Transverse colon (tissue), 4 donors: ENCODE results near the gene ABHD6. TPM values are rescaled to one million over a fixed set of nuclear protein-coding genes. Genes with fewer than 3 reads are reported as not detected.
A peak's percentile ranks its signal among the peaks of the same experiment; 100 is the strongest.

Experiments used
- DNase-seq: peaks from one replicate; pipeline ENCODE4 v3.0.0-alpha.2; 2019
- H3K27ac ChIP-seq, 4 donors: fragments of 200-600 bp; sonication (generic); 2 replicates each; pipeline ENCODE4 v1.5.1; 2016 to 2018; ENCODE audit warnings: inconsistent platforms in 4 of 4
- H3K27me3 ChIP-seq: fragments of 200-600 bp; sonication (generic); 2 replicates; pipeline ENCODE4 v1.5.1; 2017; ENCODE audit warnings: inconsistent platforms
- H3K36me3 ChIP-seq, 4 donors: fragments of 200-600 bp; sonication (generic); 2 replicates each; pipeline ENCODE4 v1.5.1; 2017 to 2019; ENCODE audit warnings: inconsistent platforms in 4 of 4
- H3K4me1 ChIP-seq, 4 donors: fragments of 200-600 bp; sonication (generic); 2 replicates each; pipeline ENCODE4 v1.5.1; 2017 to 2020; ENCODE audit warnings: inconsistent platforms in 4 of 4
- H3K4me3 ChIP-seq, 4 donors: fragments of 200-600 bp; sonication (generic); 1 replicate in 1 of 4; 2 replicates in 3 of 4; pipeline versions ENCODE4 v1.5.1 to v1.6.1; 2017 to 2019; ENCODE audit warnings: inconsistent platforms in 4 of 4
- H3K9me3 ChIP-seq, 2 donors: fragments of 200-600 bp; sonication (generic); 2 replicates each; pipeline ENCODE4 v1.5.1; 2017 to 2019; ENCODE audit warnings: inconsistent platforms in 2 of 2
- EP300 ChIP-seq: sonication (generic); formaldehyde crosslinking; IDR thresholded peaks from one replicate; pipeline ENCODE4 v1.6.1; 2017; ENCODE audit warnings: antibody characterized with exemption, low read depth
- POLR2A ChIP-seq: fragments of 450-650 bp; IDR thresholded peaks from one replicate; pipeline ENCODE4 v1.6.1; 2016; ENCODE audit warnings: antibody characterized with exemption, mild to moderate bottlenecking, moderate library complexity
- POLR2AphosphoS5 ChIP-seq, 3 donors: sonication (generic); formaldehyde crosslinking; IDR thresholded peaks; one replicate each; pipeline ENCODE4 v1.6.1; 2016; ENCODE audit warnings: antibody characterized with exemption in 3 of 3
- WGBS, 2 donors: methylation state at CpG; one replicate each; pipeline ENCODE4 v1.1.5; 2018; ENCODE audit warnings: low coverage in 1 of 2; 5-methylcytosine and 5-hydroxymethylcytosine counted together
- in situ Hi-C, 4 donors: fragments of 200-750 bp; cut with MboI; loops; one replicate each; pipeline versions ENCODE4 v1.15.0 to v1.15.1; 2017; ENCODE audit warnings: low sequenced_read_pairs in 3 of 4, low pct_ligation_motif_present in 1 of 4, low pct_unique_long_range_greater_than_20kb in 1 of 4
- intact Hi-C: fragments of 100-400 bp; cut with DNase I; formaldehyde crosslinking; loops from one replicate; pipeline ENCODE4 v1.15.1; 2023; ENCODE audit warnings: low total_unique reads
- total RNA-seq, 4 donors: library from RNA; depleted of rRNA; stranded (reverse); fragments of >200 nt; gene quantifications; one replicate each; pipeline ENCODE4 v1.1.0, GENCODE V29; 2016
- TF ChIP-seq, protein P1 (sequence below), 5 experiments: fragments of 200-600 bp in 3 of 5; fragments of 450-650 bp in 2 of 5; sonication (generic) in 3 of 5; IDR thresholded peaks; 1 replicate in 2 of 5; 2 replicates in 3 of 5; pipeline ENCODE4 v1.5.1; 2016 to 2017; ENCODE audit warnings: antibody characterized with exemption in 5 of 5, inconsistent platforms in 3 of 5, mild to moderate bottlenecking in 2 of 5, moderate library complexity in 1 of 5

Gene ABHD6
- total RNA-seq, 4 donors from 2014 or later, result 5.2 to 68.1 (median 32.0) TPM

DNA sequence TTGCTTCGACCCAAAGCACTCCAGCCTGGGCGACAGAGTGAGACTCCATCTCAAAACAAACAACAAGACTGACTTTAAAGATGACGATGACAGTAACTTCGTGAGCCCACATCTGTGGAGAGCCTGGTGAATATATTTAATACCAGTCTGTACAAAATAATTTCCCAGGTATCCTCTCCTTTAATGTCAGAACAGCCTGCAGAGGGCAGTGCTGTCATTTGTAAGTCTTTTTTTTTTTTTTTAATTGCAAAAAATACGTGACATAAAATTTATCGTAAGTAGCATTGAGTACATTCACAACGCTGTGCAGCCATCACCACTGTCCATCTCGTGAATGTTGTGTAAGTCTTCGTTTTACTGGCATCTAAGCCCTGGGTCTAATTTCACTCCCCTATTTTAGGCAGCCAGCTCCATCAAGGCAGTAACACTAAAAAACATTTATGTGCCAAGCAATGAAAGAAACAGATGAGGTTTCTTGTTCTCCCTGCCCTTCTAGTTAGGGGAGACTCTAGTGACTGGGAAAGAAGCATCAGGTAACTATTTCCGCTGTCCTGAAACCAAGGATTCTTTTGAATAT, 70.1 kb downstream of the ABHD6 start:
- DNase-seq, result peak; percentile 46
- Histone ChIP-seq H3K27ac (peak overlapping the region; percentile 95 to 96 (median 96)), H3K4me1 (peaks cover 12 to 27% (median 23%) of the 10 kb centered on the region in 4 donors), H3K9me3 (no peaks in the 10 kb centered on the region), H3K27me3 (no peaks in the 10 kb centered on the region), H3K4me3 (peak overlapping the region; percentile 65 to 92 (median 87)), H3K36me3 (peaks cover 0 to 26% (median 13%) of the 10 kb centered on the region in 4 donors)
- 19 to 20% methylated on average over 9 to 10 of the region's 10 CpGs for WGBS, 2 donors
- intact Hi-C loops (loop anchor here (5.0 kb wide), 1 partner anchor 70 kb away; the partner anchor contains the start of gene ABHD6), in situ Hi-C loops (loop anchor here in 1 of 4 donors (25.0 kb wide), 1 partner anchor 230 kb away; the partner anchor contains the start of gene ACOX2)
- TF ChIP-seq, protein P1, sequence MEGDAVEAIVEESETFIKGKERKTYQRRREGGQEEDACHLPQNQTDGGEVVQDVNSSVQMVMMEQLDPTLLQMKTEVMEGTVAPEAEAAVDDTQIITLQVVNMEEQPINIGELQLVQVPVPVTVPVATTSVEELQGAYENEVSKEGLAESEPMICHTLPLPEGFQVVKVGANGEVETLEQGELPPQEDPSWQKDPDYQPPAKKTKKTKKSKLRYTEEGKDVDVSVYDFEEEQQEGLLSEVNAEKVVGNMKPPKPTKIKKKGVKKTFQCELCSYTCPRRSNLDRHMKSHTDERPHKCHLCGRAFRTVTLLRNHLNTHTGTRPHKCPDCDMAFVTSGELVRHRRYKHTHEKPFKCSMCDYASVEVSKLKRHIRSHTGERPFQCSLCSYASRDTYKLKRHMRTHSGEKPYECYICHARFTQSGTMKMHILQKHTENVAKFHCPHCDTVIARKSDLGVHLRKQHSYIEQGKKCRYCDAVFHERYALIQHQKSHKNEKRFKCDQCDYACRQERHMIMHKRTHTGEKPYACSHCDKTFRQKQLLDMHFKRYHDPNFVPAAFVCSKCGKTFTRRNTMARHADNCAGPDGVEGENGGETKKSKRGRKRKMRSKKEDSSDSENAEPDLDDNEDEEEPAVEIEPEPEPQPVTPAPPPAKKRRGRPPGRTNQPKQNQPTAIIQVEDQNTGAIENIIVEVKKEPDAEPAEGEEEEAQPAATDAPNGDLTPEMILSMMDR (IDR thresholded peaks at IDR 0.05), result peak; percentile 22 to 52 (median 37)
- no peak for TF ChIP-seq POLR2A

DNA sequence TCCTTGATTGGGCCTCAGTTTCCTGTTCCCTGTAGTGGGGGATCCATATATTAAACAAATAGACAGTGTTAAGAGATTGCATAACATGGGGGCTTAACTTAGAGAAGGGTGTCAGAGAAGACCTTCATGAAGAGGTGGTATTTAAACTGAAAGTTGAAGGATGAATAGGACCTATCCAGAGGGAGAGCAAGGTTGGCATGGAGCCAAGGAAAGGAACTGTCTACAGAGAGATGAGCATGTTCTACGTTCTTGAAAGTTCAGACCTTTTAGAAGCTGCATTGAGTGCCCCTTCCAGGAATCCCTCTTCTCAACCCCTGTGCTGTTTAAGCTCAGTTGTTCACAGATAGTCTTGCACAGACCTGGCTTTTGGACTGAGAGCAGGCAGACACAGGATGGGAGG, 71.1 kb downstream of the ABHD6 start:
- TF ChIP-seq POLR2AphosphoS5 (IDR thresholded peaks at IDR 0.05) (no peak), EP300 (no peak), POLR2A (no peak)
- TF ChIP-seq, protein P1 (IDR thresholded peaks at IDR 0.05), result no peak
- intact Hi-C loops, result loop anchor here (5.0 kb wide), 1 partner anchor 71 kb away; the partner anchor contains the start of gene ABHD6
- DNase-seq, result no peak
- in situ Hi-C loops, result loop anchor here in 1 of 4 donors (25.0 kb wide), 1 partner anchor 229 kb away; the partner anchor contains the start of gene ACOX2
- Histone ChIP-seq H3K4me1 (peaks cover 12 to 27% (median 23%) of the 10 kb centered on the region in 4 donors), H3K9me3 (no peaks in the 10 kb centered on the region), H3K27me3 (no peaks in the 10 kb centered on the region), H3K27ac (peak overlapping the region in 2 of 4 donors; percentile 95 to 96), H3K36me3 (peaks cover 0 to 29% (median 14%) of the 10 kb centered on the region in 4 donors), H3K4me3 (no peak overlapping the region)
- 38% methylated on average over 1 of the region's 1 CpG; no CpG with 5 or more reads in 1 of the 2 donors for WGBS, 2 donors

DNA sequence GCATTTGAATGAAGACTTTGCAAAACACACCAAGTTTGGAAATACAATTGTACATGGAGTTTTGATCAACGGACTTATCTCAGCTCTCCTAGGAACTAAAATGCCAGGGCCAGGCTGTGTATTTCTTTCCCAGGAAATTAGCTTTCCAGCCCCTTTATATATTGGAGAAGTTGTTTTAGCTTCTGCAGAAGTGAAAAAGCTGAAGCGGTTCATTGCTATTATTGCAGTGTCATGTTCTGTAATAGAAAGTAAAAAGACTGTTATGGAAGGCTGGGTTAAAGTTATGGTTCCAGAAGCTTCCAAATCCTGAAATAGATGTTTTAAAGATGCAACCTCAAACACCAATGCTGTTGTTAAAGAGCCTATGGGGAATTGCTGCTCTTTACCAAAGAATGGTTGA, 80.2 kb downstream of the ABHD6 start:
- TF ChIP-seq POLR2A (no peak), EP300 (no peak), POLR2AphosphoS5 (IDR thresholded peaks at IDR 0.05) (no peak)
- TF ChIP-seq, protein P1 (IDR thresholded peaks at IDR 0.05), result no peak
- no peak overlapping the region for H3K27ac ChIP-seq
- intact Hi-C loops (no loop called here), in situ Hi-C loops (loop anchor here in 1 of 4 donors (25.0 kb wide), 1 partner anchor 219 kb away; the partner anchor contains the start of gene ACOX2)
- DNase-seq, result no peak
- no peaks in the 10 kb centered on the region for H3K27me3 ChIP-seq
- no peaks in the 10 kb centered on the region for H3K9me3 ChIP-seq
- no peak overlapping the region for H3K4me3 ChIP-seq
- no peaks in the 10 kb centered on the region for H3K4me1 ChIP-seq
- H3K36me3 ChIP-seq, result peaks cover 0 to 45% (median 15%) of the 10 kb centered on the region in 4 donors
- WGBS, 2 donors, result 80 to 88% methylated on average over 2 of the region's 2 CpGs

DNA sequence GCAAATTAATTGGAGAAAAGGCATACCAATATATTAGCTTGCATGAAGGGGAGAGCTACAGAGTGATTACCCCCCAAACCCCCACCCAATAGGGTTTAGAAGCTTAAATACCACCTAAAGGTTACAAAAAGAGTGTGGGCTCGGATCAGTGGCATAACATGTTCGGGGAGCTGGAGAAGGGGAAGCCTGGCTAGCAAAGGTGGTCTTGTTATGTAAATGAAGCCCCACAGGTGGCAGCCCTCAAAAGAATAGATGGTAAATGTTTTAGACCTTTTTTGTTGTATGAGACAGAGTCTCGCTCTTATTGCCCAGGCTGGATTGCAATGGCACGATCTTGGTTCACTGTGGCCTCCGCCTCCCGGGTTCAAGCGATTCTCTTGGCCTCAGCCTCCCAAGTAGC, 84.2 kb downstream of the ABHD6 start:
- no peak for DNase-seq
- H3K4me1 ChIP-seq, result peaks cover 3 to 12% (median 10%) of the 10 kb centered on the region in 4 donors
- intact Hi-C loops (no loop called here), in situ Hi-C loops (loop anchor here in 3 of 4 donors (5.0 to 25.0 kb wide), 4 partner anchors 93 to 216 kb away; partner anchors contain the start of gene ACOX2 (in 2 of the 3))
- WGBS, 2 donors, result 97 to 98% methylated on average over 7 of the region's 7 CpGs
- H3K9me3 ChIP-seq, result no peaks in the 10 kb centered on the region
- H3K27me3 ChIP-seq, result no peaks in the 10 kb centered on the region
- H3K4me3 ChIP-seq, result no peak overlapping the region
- TF ChIP-seq POLR2AphosphoS5 (IDR thresholded peaks at IDR 0.05) (no peak), EP300 (no peak)
- TF ChIP-seq, protein P1 (IDR thresholded peaks at IDR 0.05), result no peak
- H3K36me3 ChIP-seq, result peaks cover 0 to 15% (median 4%) of the 10 kb centered on the region in 4 donors
- H3K27ac ChIP-seq, result no peak overlapping the region
